Esophagus squamous epithelium (tissue), 4 donors: ENCODE measurements around the gene SF3B2.

Experiments used
- CTCF ChIP-seq, 6 experiments: fragments of 450-650 bp in 4 of 6; fragments of 200-600 bp in 2 of 6; sonication (generic) in 2 of 6; IDR thresholded peaks; one replicate each; pipeline ENCODE4 v1.5.1; 2016 to 2019; ENCODE audit warnings: antibody characterized with exemption in 6 of 6, mild to moderate bottlenecking in 4 of 6, moderate library complexity in 4 of 6
- POLR2A ChIP-seq, 4 donors: fragments of 450-650 bp; IDR thresholded peaks; one replicate each; pipeline ENCODE4 v1.6.1; 2017; ENCODE audit warnings: antibody characterized with exemption in 4 of 4, mild to moderate bottlenecking in 4 of 4, moderate library complexity in 3 of 4

- TF ChIP-seq CTCF (IDR thresholded peaks at IDR 0.05) = no peak
- no peak for TF ChIP-seq POLR2A (IDR thresholded peaks at IDR 0.05)
These were observed 23.1 kb downstream of the SF3B2 start for GRCh38 chr11:66075273-66075672.
